Esophagus squamous epithelium (tissue), 4 donors: ENCODE data around the gene TMEM127.

Source experiments
- POLR2A ChIP-seq, 4 donors: fragments of 450-650 bp; IDR thresholded peaks; one replicate each; pipeline ENCODE4 v1.6.1; 2017; ENCODE audit warnings: antibody characterized with exemption in 4 of 4, mild to moderate bottlenecking in 4 of 4, moderate library complexity in 3 of 4
- TF ChIP-seq, protein P1 (sequence below), 6 experiments: fragments of 450-650 bp in 4 of 6; fragments of 200-600 bp in 2 of 6; sonication (generic) in 2 of 6; IDR thresholded peaks; one replicate each; pipeline ENCODE4 v1.5.1; 2016 to 2019; ENCODE audit warnings: antibody characterized with exemption in 6 of 6, mild to moderate bottlenecking in 4 of 6, moderate library complexity in 4 of 6

DNA sequence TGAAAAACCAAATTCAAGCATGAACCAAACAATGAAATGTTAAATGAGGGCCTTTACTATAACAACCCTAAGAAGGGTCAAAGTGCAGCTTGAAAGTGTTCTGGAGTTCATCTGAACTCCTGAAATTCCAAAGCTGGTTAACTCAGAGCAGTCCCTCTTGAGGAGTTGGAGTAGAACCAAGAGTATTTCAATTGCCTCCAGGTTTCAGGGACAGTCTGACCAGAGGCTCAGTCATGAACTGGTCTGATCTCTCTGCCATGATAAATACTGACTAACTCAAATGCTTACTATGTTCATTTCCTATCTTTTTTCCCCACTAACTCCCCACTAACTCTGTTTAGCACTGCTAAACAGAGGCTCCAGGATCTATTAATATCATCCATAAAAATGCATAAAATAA, 59.9 kb downstream of the TMEM127 start:
- TF ChIP-seq, protein P1, sequence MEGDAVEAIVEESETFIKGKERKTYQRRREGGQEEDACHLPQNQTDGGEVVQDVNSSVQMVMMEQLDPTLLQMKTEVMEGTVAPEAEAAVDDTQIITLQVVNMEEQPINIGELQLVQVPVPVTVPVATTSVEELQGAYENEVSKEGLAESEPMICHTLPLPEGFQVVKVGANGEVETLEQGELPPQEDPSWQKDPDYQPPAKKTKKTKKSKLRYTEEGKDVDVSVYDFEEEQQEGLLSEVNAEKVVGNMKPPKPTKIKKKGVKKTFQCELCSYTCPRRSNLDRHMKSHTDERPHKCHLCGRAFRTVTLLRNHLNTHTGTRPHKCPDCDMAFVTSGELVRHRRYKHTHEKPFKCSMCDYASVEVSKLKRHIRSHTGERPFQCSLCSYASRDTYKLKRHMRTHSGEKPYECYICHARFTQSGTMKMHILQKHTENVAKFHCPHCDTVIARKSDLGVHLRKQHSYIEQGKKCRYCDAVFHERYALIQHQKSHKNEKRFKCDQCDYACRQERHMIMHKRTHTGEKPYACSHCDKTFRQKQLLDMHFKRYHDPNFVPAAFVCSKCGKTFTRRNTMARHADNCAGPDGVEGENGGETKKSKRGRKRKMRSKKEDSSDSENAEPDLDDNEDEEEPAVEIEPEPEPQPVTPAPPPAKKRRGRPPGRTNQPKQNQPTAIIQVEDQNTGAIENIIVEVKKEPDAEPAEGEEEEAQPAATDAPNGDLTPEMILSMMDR (IDR thresholded peaks at IDR 0.05): no peak
- TF ChIP-seq POLR2A (IDR thresholded peaks at IDR 0.05): no peak
